Endothelial cell of umbilical vein (primary cell): ENCODE data around the gene C1orf159. TPM values are rescaled to one million over a fixed set of nuclear protein-coding genes. Genes with fewer than 3 reads are reported as not detected.

Experiments used
- BruUV-seq: library from RNA; stranded (reverse); fragments of 400-500 nt; replicated peaks from 2 replicates; lab custom pipeline; 2021; lab: Mats Ljungman, UMichigan
- CTCF ChIA-PET: fragments of 300-600, 350-600 bp; sonication (Branson Sonifier 250); formaldehyde crosslinking; loops from one replicate; lab custom pipeline; 2021; ENCODE audit warnings: antibody characterized with exemption, inconsistent platforms; lab: Charles Lee
- POLR2A ChIA-PET: fragments of 300-600, 350-600 bp; sonication (Branson Sonifier 250); formaldehyde crosslinking; loops from one replicate; lab custom pipeline; 2021; ENCODE audit warnings: antibody characterized with exemption, inconsistent platforms; lab: Charles Lee
- DNase-seq: peaks from one replicate; pipeline ENCODE4 v3.0.0-alpha.2; 2011; ENCODE audit warnings: low read depth, low spot score
- FAIRE-seq: peaks from 2 replicates; lab custom pipeline; 2011; peaks lifted over from hg19 to GRCh38; lab: Jason Lieb, UNC
- H2AFZ ChIP-seq: 2 replicates; pipeline ENCODE4 v1.6.0; 2012; ENCODE audit warnings: low read depth, low read length, control low read depth, inconsistent platforms
- H3K27ac ChIP-seq: 2 replicates; pipeline ENCODE4 v1.5.1; 2011; ENCODE audit warnings: low read depth, mild to moderate bottlenecking, control low read depth, low read length, moderate library complexity; ENCODE audit not compliant: insufficient read depth
- H3K27me3 ChIP-seq, 2 experiments: 2 replicates each; pipeline versions ENCODE4 v1.6.0 to v1.6.1; 2011; ENCODE audit warnings: low read length in 2 of 2, mixed read lengths in 1 of 2; ENCODE audit not compliant: control insufficient read depth in 2 of 2, insufficient read depth in 2 of 2
- H3K36me3 ChIP-seq, 2 experiments: 2 replicates in 1 of 2; 3 replicates in 1 of 2; pipeline ENCODE4 v1.5.1; 2011; ENCODE audit warnings: low read length in 2 of 2, mild to moderate bottlenecking in 1 of 2, moderate library complexity in 1 of 2; ENCODE audit not compliant: control insufficient read depth in 2 of 2, insufficient read depth in 2 of 2; ENCODE audit errors: extremely low read depth in 1 of 2
- H3K4me1 ChIP-seq: 3 replicates; pipeline ENCODE4 v1.5.1; 2011; ENCODE audit warnings: mild to moderate bottlenecking, low read length; ENCODE audit not compliant: control insufficient read depth, insufficient read depth; ENCODE audit errors: extremely low read depth
- H3K4me2 ChIP-seq: 2 replicates; pipeline ENCODE4 v1.6.1; 2011; ENCODE audit warnings: low read length, control low read depth, mixed read lengths; ENCODE audit not compliant: insufficient read depth
- H3K4me3 ChIP-seq, 3 experiments: fragments of 200-600 bp in 1 of 3; sonication (generic), shearing (Covaris generic) in 1 of 3; replicated peaks in 1 of 3; 2 replicates each; pipeline ENCODE4 v1.5.1; 2011 to 2016; ENCODE audit warnings: control low read depth in 3 of 3, low read length in 3 of 3, mild to moderate bottlenecking in 2 of 3, inconsistent platforms in 1 of 3, low read depth in 1 of 3, moderate library complexity in 1 of 3; ENCODE audit not compliant: insufficient read depth in 1 of 3
- H3K79me2 ChIP-seq: 2 replicates; pipeline ENCODE4 v1.6.0; 2012; ENCODE audit warnings: low read length, inconsistent platforms; ENCODE audit not compliant: control insufficient read depth, insufficient read depth
- H3K9ac ChIP-seq: replicated peaks from 2 replicates; pipeline ENCODE3; 2011; ENCODE audit warnings: low read length, control low read depth; ENCODE audit not compliant: insufficient read depth; ENCODE audit errors: extremely low read depth
- H3K9me1 ChIP-seq: replicated peaks from 3 replicates; pipeline ENCODE4 v1.6.0; 2011; ENCODE audit warnings: mild to moderate bottlenecking, low read length; ENCODE audit not compliant: control insufficient read depth, insufficient read depth; ENCODE audit errors: extremely low read depth
- H3K9me3 ChIP-seq: replicated peaks from 2 replicates; pipeline ENCODE4 v1.5.1; 2012; ENCODE audit warnings: low read length, inconsistent platforms; ENCODE audit not compliant: control insufficient read depth, insufficient read depth
- H4K20me1 ChIP-seq: replicated peaks from 2 replicates; pipeline ENCODE3; 2011; ENCODE audit warnings: mild to moderate bottlenecking, low read length; ENCODE audit not compliant: control insufficient read depth, insufficient read depth; ENCODE audit errors: extremely low read depth
- EZH2 ChIP-seq: IDR thresholded peaks from 2 replicates; pipeline ENCODE4 v1.6.1; 2012; ENCODE audit warnings: borderline replicate concordance, low read depth, mild to moderate bottlenecking, moderate library complexity, low read length, inconsistent platforms; ENCODE audit not compliant: severe bottlenecking
- FOS ChIP-seq: IDR thresholded peaks from 2 replicates; pipeline ENCODE4 v1.6.1; 2011; ENCODE audit warnings: mild to moderate bottlenecking, low read length, moderate library complexity, borderline replicate concordance; ENCODE audit not compliant: insufficient read depth
- GATA2 ChIP-seq: IDR thresholded peaks from 2 replicates; pipeline ENCODE4 v1.7.0; 2011; ENCODE audit warnings: low read depth, mild to moderate bottlenecking, moderate library complexity, mixed read lengths, low read length; ENCODE audit not compliant: insufficient read length, insufficient read depth
- JUN ChIP-seq: IDR thresholded peaks from 2 replicates; pipeline ENCODE4 v1.6.1; 2011; ENCODE audit warnings: borderline replicate concordance, low read depth; ENCODE audit not compliant: insufficient read length, insufficient read depth
- MYC ChIP-seq: IDR thresholded peaks from one replicate; pipeline ENCODE4 v1.6.1; 2011; ENCODE audit warnings: mild to moderate bottlenecking, low read depth, low read length
- POLR2A ChIP-seq: IDR thresholded peaks from 2 replicates; pipeline ENCODE4 v1.6.1; 2012; ENCODE audit warnings: low read depth, mild to moderate bottlenecking, control low read depth, low read length
- POLR2AphosphoS5 ChIP-seq: IDR thresholded peaks from 2 replicates; pipeline ENCODE4 v1.6.1; 2012; ENCODE audit warnings: low read depth, mild to moderate bottlenecking, control low read depth, low read length, moderate library complexity; ENCODE audit not compliant: insufficient read depth
- dilution Hi-C: fragments of 300-500 bp; cut with MboI; formaldehyde crosslinking; loops from one replicate; pipeline ENCODE4 v1.15.0; 2019; ENCODE audit warnings: low sequenced_read_pairs; ENCODE audit not compliant: extremely low pct_ligation_motif_present
- intact Hi-C: fragments of 100-400 bp; cut with micrococcal nuclease; formaldehyde crosslinking; loops from one replicate; pipeline ENCODE4 v1.10.0; 2022
- polyA plus RNA-seq, 4 experiments: library from polyadenylated mRNA; depleted of rRNA in 3 of 4; stranded (reverse) in 3 of 4; unstranded in 1 of 4; fragments of >200 nt; gene quantifications; 2 replicates each; pipeline versions ENCODE4 v1.2.1 to v1.2.3, GENCODE V29; 2011 to 2012; ENCODE audit warnings: missing spikeins in 1 of 4
- total RNA-seq: library from RNA; stranded (reverse); gene quantifications from 2 replicates; pipeline ENCODE4 v1.2.3, GENCODE V29; 2021
- TF ChIP-seq, protein P1 (sequence below): IDR thresholded peaks from 2 replicates; pipeline ENCODE4 v1.6.1; 2011; ENCODE audit not compliant: insufficient read depth, insufficient read length
- TF ChIP-seq, protein P2 (sequence below), 2 donors: IDR thresholded peaks; 1 replicate in 1 of 2; 2 replicates in 1 of 2; pipeline ENCODE4 v1.5.1; 2011; ENCODE audit warnings: low read length in 2 of 2, mild to moderate bottlenecking in 2 of 2, moderate library complexity in 2 of 2, control low read depth in 1 of 2, inconsistent platforms in 1 of 2, low read depth in 1 of 2; ENCODE audit not compliant: insufficient read depth in 1 of 2; ENCODE audit errors: extremely low read depth in 1 of 2

C1orf159 gene
- total and polyA plus RNA-seq, 2 donors (not counting 3 experiments of a cell fraction or from before 2014, with no cell fraction given), result 16.1 to 20.1 TPM

DNA sequence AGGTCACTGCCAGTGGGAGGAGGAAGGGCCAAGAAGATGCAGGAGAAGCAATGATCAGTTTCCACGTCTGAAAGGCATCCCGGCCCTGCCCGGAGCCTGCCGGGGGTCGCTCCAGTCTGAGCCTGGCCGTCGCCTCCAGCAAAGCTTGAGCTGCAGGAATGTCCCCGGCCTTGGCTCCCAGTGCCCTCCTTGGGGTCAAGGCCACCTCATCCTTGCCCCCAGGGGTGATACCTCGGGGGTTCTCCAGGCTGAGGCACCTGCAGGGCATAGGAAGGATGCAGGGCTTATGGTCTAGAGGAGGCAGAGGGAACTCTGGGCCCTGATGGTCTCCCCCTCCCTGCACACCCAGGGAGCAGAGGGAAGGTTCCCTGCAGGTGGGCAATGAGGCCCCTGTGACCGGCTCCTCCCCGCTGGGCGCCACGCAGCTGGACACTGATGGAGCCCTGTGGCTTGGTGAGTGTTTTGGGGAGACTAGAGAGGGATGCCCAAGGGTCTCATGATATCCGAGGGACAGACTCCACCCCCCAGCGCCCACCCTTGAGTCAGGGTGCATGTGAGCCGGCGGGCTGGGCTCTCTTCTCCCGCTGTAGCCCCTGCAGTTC, 61.7 kb downstream of the C1orf159 start:
- Histone ChIP-seq H3K9ac (no peak overlapping the region), H3K9me3 (no peaks in the 10 kb centered on the region), H3K4me1 (peaks cover 4% of the 10 kb centered on the region), H2AFZ (no peak overlapping the region), H4K20me1 (no peaks in the 10 kb centered on the region), H3K4me2 (no peak overlapping the region), H3K79me2 (no peaks in the 10 kb centered on the region), H3K9me1 (no peaks in the 10 kb centered on the region), H3K27me3 (peaks cover 0 to 2% of the 10 kb centered on the region in 2 experiments), H3K36me3 (peaks cover 0 to 11% of the 10 kb centered on the region in 2 experiments), H3K4me3 (no peak overlapping the region), H3K27ac (no peak overlapping the region)
- TF ChIP-seq POLR2AphosphoS5 (no peak), MYC (no peak), JUN (no peak), GATA2 (no peak), POLR2A (no peak), EZH2 (no peak), FOS (no peak)
- TF ChIP-seq, protein P1, sequence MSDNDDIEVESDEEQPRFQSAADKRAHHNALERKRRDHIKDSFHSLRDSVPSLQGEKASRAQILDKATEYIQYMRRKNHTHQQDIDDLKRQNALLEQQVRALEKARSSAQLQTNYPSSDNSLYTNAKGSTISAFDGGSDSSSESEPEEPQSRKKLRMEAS, result no peak
- TF ChIP-seq, protein P2, sequence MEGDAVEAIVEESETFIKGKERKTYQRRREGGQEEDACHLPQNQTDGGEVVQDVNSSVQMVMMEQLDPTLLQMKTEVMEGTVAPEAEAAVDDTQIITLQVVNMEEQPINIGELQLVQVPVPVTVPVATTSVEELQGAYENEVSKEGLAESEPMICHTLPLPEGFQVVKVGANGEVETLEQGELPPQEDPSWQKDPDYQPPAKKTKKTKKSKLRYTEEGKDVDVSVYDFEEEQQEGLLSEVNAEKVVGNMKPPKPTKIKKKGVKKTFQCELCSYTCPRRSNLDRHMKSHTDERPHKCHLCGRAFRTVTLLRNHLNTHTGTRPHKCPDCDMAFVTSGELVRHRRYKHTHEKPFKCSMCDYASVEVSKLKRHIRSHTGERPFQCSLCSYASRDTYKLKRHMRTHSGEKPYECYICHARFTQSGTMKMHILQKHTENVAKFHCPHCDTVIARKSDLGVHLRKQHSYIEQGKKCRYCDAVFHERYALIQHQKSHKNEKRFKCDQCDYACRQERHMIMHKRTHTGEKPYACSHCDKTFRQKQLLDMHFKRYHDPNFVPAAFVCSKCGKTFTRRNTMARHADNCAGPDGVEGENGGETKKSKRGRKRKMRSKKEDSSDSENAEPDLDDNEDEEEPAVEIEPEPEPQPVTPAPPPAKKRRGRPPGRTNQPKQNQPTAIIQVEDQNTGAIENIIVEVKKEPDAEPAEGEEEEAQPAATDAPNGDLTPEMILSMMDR (IDR thresholded peaks at IDR 0.05; ENCODE audit: extremely low read depth in 1 of 2, insufficient read depth in 1 of 2, low read depth in 1 of 2, low read length in 2 of 2), result no peak
- dilution Hi-C loops (no loop called here), intact Hi-C loops (no loop called here)
- CTCF ChIA-PET, result interaction anchor here (1.2 kb wide), 1 partner anchor 31 kb away, joined by 3 read pairs; no protein-coding TSS in a partner anchor
- FAIRE-seq (no peak), DNase-seq (no peak)
- BruUV-seq, result no TSS peak
- POLR2A ChIA-PET, result no interaction called here
